Suprapubic skin (tissue), 3 donors: ENCODE measurements around the gene ENAH.

Experiments used
- POLR2A ChIP-seq, 2 donors: fragments of 450-650 bp; IDR thresholded peaks; one replicate each; pipeline ENCODE4 v1.6.1; 2017; ENCODE audit warnings: antibody characterized with exemption in 2 of 2, mild to moderate bottlenecking in 2 of 2, moderate library complexity in 2 of 2
- TF ChIP-seq, protein P1 (sequence below), 2 donors: fragments of 200-600 bp in 1 of 2; fragments of 450-650 bp in 1 of 2; sonication (generic) in 1 of 2; IDR thresholded peaks; one replicate each; pipeline ENCODE4 v1.5.1; 2016 to 2019; ENCODE audit warnings: antibody characterized with exemption in 2 of 2, mild to moderate bottlenecking in 1 of 2, moderate library complexity in 1 of 2

DNA sequence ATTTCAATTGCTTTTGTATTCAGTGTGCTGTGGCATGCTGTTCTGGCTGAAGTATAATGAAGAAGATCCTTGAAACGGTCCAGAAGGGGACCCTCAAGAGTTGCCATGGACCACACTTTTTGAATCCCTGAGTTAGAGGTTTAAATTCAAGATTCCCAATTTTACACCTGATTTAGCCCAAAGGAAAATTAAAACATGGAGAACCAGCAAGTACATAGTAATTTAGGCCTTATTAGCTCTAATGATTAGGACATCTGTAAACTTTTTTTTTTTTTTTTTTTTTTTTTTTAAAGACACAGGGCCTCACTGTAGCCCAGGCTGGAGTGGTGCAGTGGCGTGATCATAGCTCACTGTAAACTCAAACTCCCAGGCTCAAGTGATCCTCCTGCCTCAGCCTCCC lies 107.3 kb downstream of the ENAH start:
- TF ChIP-seq, protein P1, sequence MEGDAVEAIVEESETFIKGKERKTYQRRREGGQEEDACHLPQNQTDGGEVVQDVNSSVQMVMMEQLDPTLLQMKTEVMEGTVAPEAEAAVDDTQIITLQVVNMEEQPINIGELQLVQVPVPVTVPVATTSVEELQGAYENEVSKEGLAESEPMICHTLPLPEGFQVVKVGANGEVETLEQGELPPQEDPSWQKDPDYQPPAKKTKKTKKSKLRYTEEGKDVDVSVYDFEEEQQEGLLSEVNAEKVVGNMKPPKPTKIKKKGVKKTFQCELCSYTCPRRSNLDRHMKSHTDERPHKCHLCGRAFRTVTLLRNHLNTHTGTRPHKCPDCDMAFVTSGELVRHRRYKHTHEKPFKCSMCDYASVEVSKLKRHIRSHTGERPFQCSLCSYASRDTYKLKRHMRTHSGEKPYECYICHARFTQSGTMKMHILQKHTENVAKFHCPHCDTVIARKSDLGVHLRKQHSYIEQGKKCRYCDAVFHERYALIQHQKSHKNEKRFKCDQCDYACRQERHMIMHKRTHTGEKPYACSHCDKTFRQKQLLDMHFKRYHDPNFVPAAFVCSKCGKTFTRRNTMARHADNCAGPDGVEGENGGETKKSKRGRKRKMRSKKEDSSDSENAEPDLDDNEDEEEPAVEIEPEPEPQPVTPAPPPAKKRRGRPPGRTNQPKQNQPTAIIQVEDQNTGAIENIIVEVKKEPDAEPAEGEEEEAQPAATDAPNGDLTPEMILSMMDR (IDR thresholded peaks at IDR 0.05): no peak
- TF ChIP-seq POLR2A (IDR thresholded peaks at IDR 0.05): no peak
